Measurements from ENCODE around the gene CENPL. TPM values are rescaled to one million over a fixed set of nuclear protein-coding genes. Genes with fewer than 3 reads are reported as not detected.
A peak's percentile ranks its signal among the peaks of the same experiment; 100 is the strongest.

Gene CENPL
- total and polyA plus RNA-seq, 9 of the 15 experiments (the other 6 are each of a cell fraction or from before 2014, with no cell fraction given) = 33.0 to 52.7 (median 39.7) TPM

- TF ChIP-seq CHD7 (IDR thresholded peaks at IDR 0.05; ENCODE audit: low read depth, low read length) (no peak), ZNF398 (CRISPR knock-in tag; IDR thresholded peaks at IDR 0.05) (no peak), ZBTB9 (CRISPR knock-in tag; IDR thresholded peaks at IDR 0.05) (peak; percentile 89), ZNF561 (CRISPR knock-in tag; conservative IDR thresholded peaks at IDR 0.05) (no peak), HNRNPL (IDR thresholded peaks at IDR 0.05; ENCODE audit: low read depth, low read length) (peak; percentile 71; the same call in 1 of the 2 replicates), PYGO2 (tag; IDR thresholded peaks at IDR 0.05) (no peak), RNF219 (CRISPR knock-in tag; IDR thresholded peaks at IDR 0.05) (peak; percentile 88; the same call in 1 of the 2 replicates), RBM15 (IDR thresholded peaks at IDR 0.05; ENCODE audit: insufficient read depth, low read length) (no peak), E2F5 (CRISPR knock-in tag; IDR thresholded peaks at IDR 0.05) (peak; percentile 88)
These were observed 43.1 kb upstream of the CENPL start, which contains the start of gene GAS5 (continued) for GRCh38 chr1:173867753-173868265.
